Spleen (tissue), 7 donors: ENCODE data around the gene ZNF146.

Experiments
- POLR2A ChIP-seq, 3 donors: fragments of 450-650 bp; IDR thresholded peaks; one replicate each; pipeline ENCODE4 v1.5.1; 2017; ENCODE audit warnings: antibody characterized with exemption in 3 of 3, mild to moderate bottlenecking in 1 of 3
- POLR2AphosphoS5 ChIP-seq, 3 donors: sonication (generic); formaldehyde crosslinking; IDR thresholded peaks; one replicate each; pipeline ENCODE4 v1.5.1; 2017; ENCODE audit warnings: antibody characterized with exemption in 3 of 3
- TF ChIP-seq, protein P1 (sequence below), 11 experiments: fragments of 200-600 bp in 7 of 11; fragments of 450-650 bp in 4 of 11; sonication (generic) in 4 of 11; IDR thresholded peaks in 8 of 11; conservative IDR thresholded peaks in 3 of 11; 1 replicate in 7 of 11; 2 replicates in 4 of 11; pipeline versions ENCODE4 v1.4.0 to v1.8.0; 2016 to 2021; ENCODE audit warnings: antibody characterized with exemption in 11 of 11, inconsistent platforms in 4 of 11, mild to moderate bottlenecking in 1 of 11
- donor health status: DM: no; HTN: no; CAD: no; lungs with moderate emphysema.
- donor health status: DM: no; HTN: no; CAD: no.
- donor health status: DM: no; HTN: no; CAD: no.

DNA sequence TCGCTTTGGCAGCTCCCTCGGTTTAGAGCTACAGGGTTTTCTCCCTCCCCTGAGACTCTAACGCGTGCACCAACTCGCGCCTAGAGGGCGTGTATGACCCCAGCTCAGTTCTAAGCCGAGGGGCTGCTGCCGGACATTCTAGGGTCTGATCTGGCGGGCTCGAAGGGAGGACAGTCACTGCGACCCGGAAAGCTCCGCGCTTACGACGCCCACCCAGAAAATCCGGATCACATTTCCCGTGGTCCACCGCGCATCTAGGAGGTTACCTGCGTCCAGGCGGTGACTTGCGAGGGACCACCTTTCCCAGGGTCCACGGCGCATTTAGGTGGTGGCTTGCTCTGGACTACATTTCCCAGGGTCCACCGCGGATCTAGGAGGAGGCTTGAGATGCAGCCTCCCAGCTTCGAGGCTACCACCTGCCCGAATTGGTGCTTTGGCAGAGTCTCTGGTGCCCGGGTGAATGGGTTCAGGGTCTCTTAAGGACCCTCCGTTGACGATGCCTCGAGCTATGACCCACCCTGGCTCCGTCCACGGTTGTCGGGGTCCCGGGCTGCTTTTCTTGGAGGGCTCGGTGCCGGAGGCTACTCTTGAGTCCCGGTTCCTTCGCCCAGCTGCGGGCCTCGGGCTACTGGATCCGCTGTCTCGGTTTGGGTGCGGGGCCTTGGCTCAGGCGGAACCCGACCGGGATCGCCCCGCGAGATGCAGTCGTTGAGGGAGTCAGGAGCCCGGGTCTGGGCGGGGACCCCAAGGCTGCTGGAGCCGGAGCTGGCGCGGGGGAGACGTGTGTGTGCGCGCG is 30.5 kb downstream of the ZNF146 start:
- TF ChIP-seq POLR2AphosphoS5 (IDR thresholded peaks at IDR 0.05) (peak in 1 of 3 donors; percentile 12), POLR2A (IDR thresholded peaks at IDR 0.05) (no peak)
- TF ChIP-seq, protein P1, sequence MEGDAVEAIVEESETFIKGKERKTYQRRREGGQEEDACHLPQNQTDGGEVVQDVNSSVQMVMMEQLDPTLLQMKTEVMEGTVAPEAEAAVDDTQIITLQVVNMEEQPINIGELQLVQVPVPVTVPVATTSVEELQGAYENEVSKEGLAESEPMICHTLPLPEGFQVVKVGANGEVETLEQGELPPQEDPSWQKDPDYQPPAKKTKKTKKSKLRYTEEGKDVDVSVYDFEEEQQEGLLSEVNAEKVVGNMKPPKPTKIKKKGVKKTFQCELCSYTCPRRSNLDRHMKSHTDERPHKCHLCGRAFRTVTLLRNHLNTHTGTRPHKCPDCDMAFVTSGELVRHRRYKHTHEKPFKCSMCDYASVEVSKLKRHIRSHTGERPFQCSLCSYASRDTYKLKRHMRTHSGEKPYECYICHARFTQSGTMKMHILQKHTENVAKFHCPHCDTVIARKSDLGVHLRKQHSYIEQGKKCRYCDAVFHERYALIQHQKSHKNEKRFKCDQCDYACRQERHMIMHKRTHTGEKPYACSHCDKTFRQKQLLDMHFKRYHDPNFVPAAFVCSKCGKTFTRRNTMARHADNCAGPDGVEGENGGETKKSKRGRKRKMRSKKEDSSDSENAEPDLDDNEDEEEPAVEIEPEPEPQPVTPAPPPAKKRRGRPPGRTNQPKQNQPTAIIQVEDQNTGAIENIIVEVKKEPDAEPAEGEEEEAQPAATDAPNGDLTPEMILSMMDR (IDR thresholded peaks at IDR 0.05 in 8 of 11, conservative IDR thresholded peaks at IDR 0.05 in 3 of 11) = no peak
